Measurements from ENCODE around the gene PMIS2.
"Not testable (repeated sequence)": the region's sequence is repeated elsewhere in the genome, so short reads cannot be mapped to it uniquely, and the experiment has no call there.

The PMIS2 gene

GRCh38 chr19:35590875-35591274 is 4.9 kb downstream of the PMIS2 start:
- DNase-seq (ENCODE audit: low read depth), result no peak
- TF ChIP-seq CTCF (IDR thresholded peaks at IDR 0.05; ENCODE audit: low read depth, low read length, missing control alignments), result no peak
- no peak overlapping the region for H3K4me3 ChIP-seq (ENCODE audit: low read depth, low read length)

DNA sequence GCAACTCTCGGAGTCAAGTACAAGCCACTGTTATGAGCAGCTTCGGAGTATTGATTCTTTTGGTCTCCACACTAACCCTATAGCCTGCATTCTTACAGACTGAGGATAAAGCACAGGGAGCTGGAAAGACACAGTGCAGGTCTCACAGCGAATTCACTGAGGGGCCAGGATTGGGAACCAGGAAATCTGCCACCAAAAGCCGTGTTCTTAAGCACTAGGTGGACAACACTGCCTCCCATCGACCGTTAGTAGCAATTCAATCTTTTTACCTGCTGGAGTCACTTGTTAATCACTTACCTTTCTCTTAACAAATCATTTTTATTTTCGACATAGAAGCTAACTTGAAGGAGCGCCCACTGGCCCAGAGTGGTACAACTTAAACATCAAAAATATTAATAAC is 6.3 kb downstream of the PMIS2 start:
- no peak overlapping the region for H3K4me3 ChIP-seq (ENCODE audit: low read depth, low read length)
- peak; percentile 83 for TF ChIP-seq CTCF (IDR thresholded peaks at IDR 0.05; ENCODE audit: low read depth, low read length, missing control alignments)
- DNase-seq (ENCODE audit: low read depth), result peak; percentile 31

DNA sequence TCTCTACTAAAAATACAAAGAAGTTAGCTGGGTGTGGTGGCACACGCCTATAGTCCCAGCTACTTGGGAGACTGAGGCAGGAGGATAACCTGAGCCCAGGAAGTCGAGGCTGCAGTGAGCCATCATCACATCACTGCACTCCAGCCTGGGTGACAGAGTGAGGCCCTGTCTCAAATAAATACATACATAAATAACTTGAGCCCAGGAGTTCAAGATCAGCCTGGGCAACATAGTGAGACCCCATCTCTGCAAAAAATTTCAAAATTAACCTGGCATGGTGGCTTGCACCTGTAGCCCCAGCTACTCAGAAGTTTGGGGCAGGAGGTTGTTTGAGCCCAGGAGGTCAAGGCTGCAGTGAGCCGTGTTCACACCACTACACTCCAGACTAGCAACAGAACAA is 9.1 kb downstream of the PMIS2 start:
- not testable (repeated sequence) for H3K4me3 ChIP-seq (ENCODE audit: low read depth, low read length); DNase-seq (ENCODE audit: low read depth)

GRCh38 chr19:35595928-35596327 is 10.0 kb downstream of the PMIS2 start:
- H3K4me3 ChIP-seq (ENCODE audit: low read depth, low read length), result no peak overlapping the region
- no peak for TF ChIP-seq CTCF (IDR thresholded peaks at IDR 0.05; ENCODE audit: low read depth, low read length, missing control alignments)
- no peak for DNase-seq (ENCODE audit: low read depth)

DNA sequence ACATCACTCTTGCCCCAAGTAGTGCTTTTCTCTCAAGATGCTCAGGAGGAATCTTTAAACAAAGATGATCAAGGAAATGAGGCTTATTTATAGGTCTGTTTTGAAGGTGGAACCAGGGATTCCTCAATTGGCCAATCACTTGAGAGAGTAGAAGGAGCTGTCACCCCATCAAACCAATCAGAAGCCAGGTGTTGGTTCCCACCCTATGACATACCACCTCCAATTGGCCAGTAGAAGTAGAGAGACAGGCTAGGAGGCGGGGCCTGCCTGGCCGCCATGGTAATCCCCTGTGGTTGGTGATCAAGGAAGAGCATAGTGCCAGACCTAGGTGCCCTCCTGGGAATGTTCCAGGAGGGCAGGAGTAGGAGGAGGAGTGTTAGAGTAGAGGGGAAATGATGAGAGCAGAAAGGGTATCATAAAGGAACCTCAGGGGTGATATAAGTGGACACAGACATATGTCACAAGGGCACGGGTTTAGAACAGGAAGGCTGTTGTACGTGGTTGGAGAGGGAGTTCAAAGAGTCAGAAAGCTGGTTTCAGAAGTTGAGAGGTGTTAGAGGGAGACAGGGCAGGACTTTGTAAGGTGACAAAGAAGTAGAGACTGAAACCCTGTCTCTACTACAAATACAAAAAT is 10.5 kb downstream of the PMIS2 start:
- no peak for TF ChIP-seq CTCF (IDR thresholded peaks at IDR 0.05; ENCODE audit: low read depth, low read length, missing control alignments)
- H3K4me3 ChIP-seq (ENCODE audit: low read depth, low read length), result no peak overlapping the region
- peak; percentile 56 for DNase-seq (ENCODE audit: low read depth)

GRCh38 chr19:35601971-35602370 is 16.0 kb downstream of the PMIS2 start:
- no peak overlapping the region for H3K4me3 ChIP-seq (ENCODE audit: low read depth, low read length)
- no peak for DNase-seq (ENCODE audit: low read depth)
- no peak for TF ChIP-seq CTCF (IDR thresholded peaks at IDR 0.05; ENCODE audit: low read depth, low read length, missing control alignments)

DNA sequence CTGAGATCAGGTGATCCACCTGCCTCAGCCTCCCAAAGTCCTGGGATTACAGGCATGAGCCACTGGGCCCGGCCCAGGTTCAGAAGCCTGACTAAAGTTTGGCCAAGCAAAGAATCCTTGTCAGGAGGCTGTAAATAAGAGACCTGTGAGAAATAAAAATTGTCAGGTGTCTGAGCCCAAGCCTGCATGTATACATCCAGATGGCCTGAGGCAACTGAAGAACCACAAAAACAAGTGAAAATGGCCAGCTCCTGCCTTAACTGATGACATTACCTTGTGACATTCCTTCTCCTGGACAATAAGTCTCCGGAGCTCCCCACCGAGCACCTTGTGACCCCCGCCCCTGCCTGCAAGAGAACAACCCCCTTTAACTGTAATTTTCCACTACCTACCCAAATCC is 18.5 kb downstream of the PMIS2 start:
- H3K4me3 ChIP-seq (ENCODE audit: low read depth, low read length), result not testable (repeated sequence)

DNA sequence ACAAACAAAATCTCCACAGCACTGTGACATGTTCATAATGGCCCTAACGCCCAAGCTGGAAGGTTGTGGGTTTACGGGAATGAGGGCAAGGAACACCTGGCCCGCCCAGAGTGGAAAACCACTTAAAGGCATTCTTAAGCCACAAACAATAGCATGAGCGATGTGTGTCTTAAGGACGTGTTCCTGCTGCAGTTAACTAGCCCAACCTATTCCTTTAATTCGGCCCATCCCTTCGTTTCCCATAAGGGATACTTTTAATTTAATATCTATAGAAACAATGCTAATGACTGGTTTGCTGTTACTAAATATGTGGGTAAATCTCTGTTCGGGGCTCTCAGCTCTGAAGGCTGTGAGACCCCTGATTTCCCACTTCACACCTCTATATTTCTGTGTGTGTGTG is 21.2 kb downstream of the PMIS2 start:
- not testable (repeated sequence) for DNase-seq (ENCODE audit: low read depth); H3K4me3 ChIP-seq (ENCODE audit: low read depth, low read length)

More for the DNA sequence above, 18.5 kb downstream of the PMIS2 start:
- not testable (repeated sequence) for DNase-seq (ENCODE audit: low read depth)

DNA sequence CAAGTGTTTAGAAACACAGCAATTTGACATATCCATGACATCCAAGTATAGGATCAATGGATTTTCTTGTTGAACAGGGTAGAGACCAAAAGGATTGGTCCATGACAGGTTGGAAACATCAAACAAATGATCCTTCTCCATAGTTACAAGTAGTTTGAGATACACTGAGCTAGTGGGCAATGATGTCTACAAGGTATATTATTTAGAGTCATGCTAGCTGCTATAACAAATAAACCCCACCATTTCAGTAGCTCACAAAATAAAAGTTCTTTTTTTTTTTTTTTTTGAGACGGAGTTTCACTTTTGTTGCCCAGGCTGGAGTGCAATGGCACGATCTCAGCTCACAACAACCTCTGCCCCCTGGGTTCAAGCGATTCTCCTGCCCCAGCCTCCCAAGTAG is 21.7 kb downstream of the PMIS2 start:
- no peak overlapping the region for H3K4me3 ChIP-seq (ENCODE audit: low read depth, low read length)
- DNase-seq (ENCODE audit: low read depth), result no peak
- no peak for TF ChIP-seq CTCF (IDR thresholded peaks at IDR 0.05; ENCODE audit: low read depth, low read length, missing control alignments)

Data from GM12864 (cell line).